WERI-Rb-1 (cell line): Measurements from ENCODE around the gene SYCN.
"Not testable (repeated sequence)": the region's sequence is repeated elsewhere in the genome, so short reads cannot be mapped to it uniquely, and the experiment has no call there.

ENCODE experiments used
- DNase-seq: peaks from one replicate; pipeline ENCODE4 v3.0.0-alpha.2; 2020
- H3K27ac ChIP-seq: fragments of 250-450 bp; sonication (Bioruptor Pico); 2 replicates; pipeline ENCODE4 v1.5.1; 2020; ENCODE audit warnings: mild to moderate bottlenecking, moderate library complexity
- H3K27me3 ChIP-seq: fragments of 250-450 bp; sonication (Bioruptor Pico); 2 replicates; pipeline ENCODE4 v1.5.1; 2021; ENCODE audit warnings: mild to moderate bottlenecking, low read depth, moderate library complexity; ENCODE audit not compliant: insufficient read depth, severe bottlenecking
- H3K36me3 ChIP-seq: fragments of 250-450 bp; sonication (Bioruptor Pico); 2 replicates; pipeline ENCODE4 v1.5.1; 2020; ENCODE audit warnings: mild to moderate bottlenecking, moderate library complexity
- H3K4me3 ChIP-seq: 2 replicates; pipeline ENCODE4 v1.5.1; 2011; ENCODE audit warnings: low read depth, mild to moderate bottlenecking, control low read depth, low read length
- H3K9me3 ChIP-seq: fragments of 250-450 bp; sonication (Bioruptor Pico); 2 replicates; pipeline ENCODE4 v1.5.1; 2021; ENCODE audit warnings: mild to moderate bottlenecking, moderate library complexity; ENCODE audit not compliant: severe bottlenecking
- TF ChIP-seq, protein P1 (sequence below): IDR thresholded peaks from 2 replicates; pipeline ENCODE4 v1.5.1; 2011; ENCODE audit warnings: low read depth, mild to moderate bottlenecking, control low read depth, inconsistent platforms, low read length

Gene SYCN

DNA sequence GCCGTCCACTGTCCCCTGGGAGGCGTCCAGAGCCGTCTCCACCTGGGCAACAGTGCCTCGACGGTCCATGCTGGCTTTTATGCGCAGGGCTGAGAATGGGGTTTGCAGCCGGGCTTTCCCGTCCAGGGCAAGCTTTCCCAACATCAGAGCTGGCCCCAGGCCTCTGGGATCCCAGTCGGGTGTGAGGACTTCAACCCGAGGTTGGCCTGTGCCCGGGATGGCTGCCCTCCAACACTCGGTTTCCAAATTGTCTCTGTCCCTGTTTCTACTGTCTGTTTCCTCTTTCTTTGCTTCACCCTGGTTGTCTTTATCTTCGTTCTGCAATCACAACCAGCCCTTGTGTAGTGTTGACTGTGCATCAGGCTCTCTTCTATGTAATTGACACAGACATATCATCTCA is 44.7 kb upstream of the SYCN start, which contains the start of gene IFNL4:
IFNL4 (minus strand) TSS at position 51 of the 400 bp plus-strand sequence.
- no peak for DNase-seq
- H3K4me3 ChIP-seq, result no peak within 1 kb of the TSS
- H3K36me3 ChIP-seq, result no peaks in the 10 kb centered on the region
- no peaks in the 10 kb centered on the region for H3K27me3 ChIP-seq
- TF ChIP-seq, protein P1, sequence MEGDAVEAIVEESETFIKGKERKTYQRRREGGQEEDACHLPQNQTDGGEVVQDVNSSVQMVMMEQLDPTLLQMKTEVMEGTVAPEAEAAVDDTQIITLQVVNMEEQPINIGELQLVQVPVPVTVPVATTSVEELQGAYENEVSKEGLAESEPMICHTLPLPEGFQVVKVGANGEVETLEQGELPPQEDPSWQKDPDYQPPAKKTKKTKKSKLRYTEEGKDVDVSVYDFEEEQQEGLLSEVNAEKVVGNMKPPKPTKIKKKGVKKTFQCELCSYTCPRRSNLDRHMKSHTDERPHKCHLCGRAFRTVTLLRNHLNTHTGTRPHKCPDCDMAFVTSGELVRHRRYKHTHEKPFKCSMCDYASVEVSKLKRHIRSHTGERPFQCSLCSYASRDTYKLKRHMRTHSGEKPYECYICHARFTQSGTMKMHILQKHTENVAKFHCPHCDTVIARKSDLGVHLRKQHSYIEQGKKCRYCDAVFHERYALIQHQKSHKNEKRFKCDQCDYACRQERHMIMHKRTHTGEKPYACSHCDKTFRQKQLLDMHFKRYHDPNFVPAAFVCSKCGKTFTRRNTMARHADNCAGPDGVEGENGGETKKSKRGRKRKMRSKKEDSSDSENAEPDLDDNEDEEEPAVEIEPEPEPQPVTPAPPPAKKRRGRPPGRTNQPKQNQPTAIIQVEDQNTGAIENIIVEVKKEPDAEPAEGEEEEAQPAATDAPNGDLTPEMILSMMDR, result no peak
- no peaks in the 10 kb centered on the region for H3K9me3 ChIP-seq
- no peak within 1 kb of the TSS for H3K27ac ChIP-seq

DNA sequence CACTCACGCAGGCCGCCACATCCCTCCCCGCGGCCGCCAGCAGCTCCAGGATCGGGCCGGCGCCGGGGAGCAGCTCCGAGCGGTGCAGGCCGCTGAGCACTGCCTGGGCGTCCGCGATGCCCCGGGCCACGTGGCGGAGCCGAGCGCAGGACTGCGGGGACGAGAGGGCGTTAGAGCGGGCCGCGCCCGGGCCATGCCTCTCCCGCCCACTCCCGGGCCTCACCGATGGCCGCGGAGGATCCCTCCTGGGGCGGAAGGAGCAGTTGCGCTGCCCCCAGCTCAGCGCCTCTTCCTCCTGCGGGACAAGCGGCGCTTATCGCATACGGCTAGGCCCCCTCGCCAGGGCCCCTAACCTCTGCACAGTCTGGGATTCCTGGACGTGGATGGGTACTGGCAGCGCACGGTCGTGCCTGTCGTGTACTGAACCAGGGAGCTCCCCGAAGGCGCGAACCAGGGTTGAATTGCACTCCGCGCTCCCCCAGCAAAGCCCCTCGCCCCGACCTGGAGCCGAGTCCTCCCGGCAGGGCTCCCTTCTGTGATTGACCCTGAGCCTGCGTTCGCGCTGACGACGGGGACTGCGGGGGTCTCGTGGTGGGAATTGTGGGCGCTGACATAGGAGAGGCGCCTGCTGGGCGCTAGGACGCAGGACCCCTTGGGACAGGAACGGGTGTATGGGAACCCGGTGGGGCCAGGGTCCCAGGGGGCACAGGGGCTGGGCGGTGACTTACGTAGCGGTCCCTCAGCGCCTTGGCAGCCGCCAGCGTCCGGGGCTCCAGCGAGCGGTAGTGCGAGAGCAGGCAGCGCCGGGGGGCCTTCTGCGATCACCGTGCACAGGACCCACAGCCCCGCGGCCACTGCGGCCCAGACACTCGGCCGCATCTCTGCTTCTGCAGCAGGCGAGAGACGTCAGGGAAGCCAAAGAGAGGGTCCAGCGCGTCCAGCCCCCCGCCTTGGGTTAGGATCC is 43.9 kb upstream of the SYCN start:
- no peak for DNase-seq
- no peaks in the 10 kb centered on the region for H3K27me3 ChIP-seq
- TF ChIP-seq, protein P1, result no peak
- H3K9me3 ChIP-seq, result no peaks in the 10 kb centered on the region
- H3K4me3 ChIP-seq, result no peak overlapping the region
- no peak overlapping the region for H3K27ac ChIP-seq
- no peaks in the 10 kb centered on the region for H3K36me3 ChIP-seq

DNA sequence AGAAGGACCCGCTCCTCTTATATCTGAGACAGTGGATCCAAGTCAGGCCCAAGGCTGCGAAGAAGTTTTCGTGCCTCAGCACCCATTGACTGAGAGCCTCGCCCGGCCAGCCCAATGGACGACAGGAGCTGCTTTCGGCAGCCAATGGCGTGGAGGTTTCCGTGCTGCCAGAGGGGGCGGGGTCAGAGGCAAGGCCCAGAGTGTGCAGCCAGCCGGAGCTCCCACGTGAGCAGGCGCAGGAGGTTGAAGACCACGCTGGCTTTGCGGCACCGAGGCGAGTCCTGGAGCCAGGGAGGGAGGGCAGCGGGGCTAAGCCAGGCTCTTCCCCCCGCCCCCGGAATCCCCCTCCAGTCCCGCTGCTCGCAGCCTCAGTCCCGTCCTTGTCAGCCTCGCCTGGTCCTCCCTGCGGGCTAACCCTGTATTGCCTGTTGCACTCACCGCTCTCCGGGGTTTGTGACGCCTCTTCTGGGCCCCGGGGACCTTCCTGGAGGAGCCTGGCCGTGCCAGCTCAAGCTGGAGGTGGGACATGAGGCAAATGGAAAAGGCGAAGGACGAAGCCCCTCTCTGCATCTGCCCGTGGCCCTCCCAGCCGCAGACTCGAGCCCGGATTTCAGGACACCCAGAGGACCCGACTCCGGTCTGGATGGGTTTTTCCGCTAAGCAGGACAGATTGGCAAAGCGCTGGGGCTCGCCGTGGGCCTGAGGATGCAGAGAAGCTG is 43.0 kb upstream of the SYCN start:
- H3K36me3 ChIP-seq, result no peaks in the 10 kb centered on the region
- no peak overlapping the region for H3K27ac ChIP-seq
- no peaks in the 10 kb centered on the region for H3K9me3 ChIP-seq
- TF ChIP-seq, protein P1, result no peak
- no peaks in the 10 kb centered on the region for H3K27me3 ChIP-seq
- no peak for DNase-seq
- no peak overlapping the region for H3K4me3 ChIP-seq

DNA sequence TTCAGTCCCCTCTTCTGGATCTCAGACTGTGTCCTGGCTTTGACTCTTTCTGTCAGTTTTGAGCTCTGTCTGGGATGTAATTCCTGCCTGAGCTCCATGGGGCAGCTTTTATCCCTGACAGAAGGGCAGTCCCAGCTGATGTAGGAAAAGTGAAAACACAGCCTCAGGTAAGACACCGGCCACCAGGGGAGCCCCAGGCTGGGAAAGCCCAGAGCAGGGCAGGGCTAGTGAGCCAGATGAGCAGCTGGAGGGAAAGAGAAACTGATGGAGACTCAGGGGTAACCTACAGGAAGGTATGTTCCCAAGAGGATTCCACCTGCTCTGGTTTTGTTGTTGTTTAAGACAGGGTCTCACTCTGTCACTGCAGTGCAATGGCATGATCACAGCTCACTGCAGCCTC is 41.1 kb upstream of the SYCN start:
- not testable (repeated sequence) for H3K9me3 ChIP-seq, H3K36me3 ChIP-seq, H3K27ac ChIP-seq, DNase-seq, H3K27me3 ChIP-seq, H3K4me3 ChIP-seq

DNA sequence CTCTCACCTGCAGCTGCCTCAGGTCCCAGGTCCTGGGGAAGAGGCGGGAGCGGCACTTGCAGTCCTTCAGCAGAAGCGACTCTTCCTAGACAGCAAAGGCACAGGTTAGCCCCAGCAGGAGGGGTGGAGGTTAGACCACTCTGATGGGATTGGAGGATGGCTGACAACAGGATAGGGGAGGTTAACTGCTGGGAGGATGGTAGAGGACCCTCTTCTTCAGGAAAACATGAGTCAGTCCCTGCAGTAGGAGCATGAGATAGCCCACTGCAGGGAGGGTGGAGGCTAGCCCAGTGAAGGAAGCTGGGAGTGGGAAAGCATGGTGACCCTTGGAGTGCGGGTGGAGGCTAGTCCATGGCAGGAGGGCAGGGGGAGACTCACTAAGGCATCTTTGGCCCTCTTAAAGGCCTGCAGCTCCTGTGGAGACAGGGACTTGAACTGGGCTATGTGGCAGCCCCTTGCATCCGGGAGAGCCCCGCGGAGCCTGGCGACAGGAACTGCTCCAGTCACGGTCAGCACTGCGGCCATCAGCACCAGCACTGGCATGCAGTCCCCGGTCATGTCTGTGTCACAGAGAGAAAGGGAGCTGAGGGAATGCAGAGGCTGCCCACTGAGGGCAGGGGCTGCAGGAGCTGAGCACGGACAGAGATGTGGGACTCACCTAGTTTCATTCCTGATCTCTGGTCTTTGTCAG is 40.5 kb upstream of the SYCN start, which contains the start of gene IFNL3:
IFNL3 (minus strand) TSS at position 597 of the 691 bp plus-strand sequence; CDS start at position 558, 39 bp downstream.
- not testable (repeated sequence) for H3K27me3 ChIP-seq, H3K36me3 ChIP-seq, H3K4me3 ChIP-seq, DNase-seq, H3K27ac ChIP-seq, H3K9me3 ChIP-seq

DNA sequence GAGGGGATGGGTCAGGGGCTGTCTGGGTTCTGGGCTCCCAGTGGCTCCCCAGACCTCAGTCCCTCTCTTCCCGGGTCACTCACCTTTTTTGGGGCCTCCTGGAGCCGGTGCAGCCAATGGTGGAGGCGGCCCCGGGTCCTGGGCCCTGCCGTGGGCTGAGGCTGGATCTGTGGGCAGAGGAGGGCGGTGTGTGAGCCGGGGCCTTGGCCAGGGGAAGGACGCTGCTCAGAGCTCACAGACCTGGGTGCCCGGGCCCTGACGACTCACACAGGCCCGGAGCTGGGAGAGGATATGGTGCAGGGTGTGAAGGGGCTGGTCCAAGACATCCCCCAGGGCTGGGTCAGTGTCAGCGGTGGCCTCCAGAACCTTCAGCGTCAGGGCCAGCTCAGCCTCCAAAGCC is 39.7 kb upstream of the SYCN start:
- DNase-seq, H3K4me3 ChIP-seq, H3K27me3 ChIP-seq, H3K36me3 ChIP-seq, H3K9me3 ChIP-seq, H3K27ac ChIP-seq: not testable (repeated sequence)

DNA sequence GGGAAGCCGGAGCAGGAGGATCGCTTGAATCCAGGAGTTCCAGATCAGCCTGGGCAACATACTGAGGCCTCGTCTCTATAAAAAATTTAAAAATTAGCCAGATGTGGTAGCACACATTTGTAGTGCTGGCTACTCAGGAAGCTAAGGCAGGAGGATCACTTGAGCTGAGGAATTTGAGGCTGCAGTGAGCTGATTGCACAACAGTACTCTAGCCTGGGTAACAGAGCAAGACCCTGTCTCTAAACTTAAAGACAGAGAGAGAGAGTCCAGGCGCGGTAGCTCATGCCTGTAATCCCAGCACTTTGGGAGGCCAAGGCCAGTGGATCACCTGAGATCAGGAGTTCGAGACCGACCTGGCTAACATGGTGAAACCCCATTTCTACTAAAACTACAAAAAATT is 36.4 kb upstream of the SYCN start:
- TF ChIP-seq, protein P1, result no peak
- H3K27ac ChIP-seq, result no peak overlapping the region
- H3K27me3 ChIP-seq, result no peaks in the 10 kb centered on the region
- DNase-seq, result no peak
- H3K4me3 ChIP-seq, result no peak overlapping the region
- H3K9me3 ChIP-seq, result no peaks in the 10 kb centered on the region
- H3K36me3 ChIP-seq, result no peaks in the 10 kb centered on the region
